Memory B cell (primary cell): ENCODE data around the gene C2CD3.

ENCODE experiments used
- ATAC-seq: fragments of 150-1000 bp; cut with Tn5 transposase; 2 replicates; pipeline ENCODE4 v1.10.0; 2021; ENCODE audit warnings: low read depth, mild to moderate bottlenecking, moderate library complexity
- DNase-seq, 2 donors: peaks; one replicate each; pipeline ENCODE4 v3.0.0; 2022; ENCODE audit warnings: low spot score in 2 of 2
- H3K27ac Mint-ChIP-seq: one replicate; pipeline ENCODE4 v1.8.0; 2022; ENCODE audit warnings: mild to moderate bottlenecking, moderate library complexity, mixed read lengths
- H3K27me3 Mint-ChIP-seq: one replicate; pipeline ENCODE4 v1.8.0; 2022; ENCODE audit warnings: mixed read lengths
- H3K36me3 Mint-ChIP-seq: one replicate; pipeline ENCODE4 v1.8.0; 2022; ENCODE audit warnings: mild to moderate bottlenecking, mixed read lengths
- H3K4me1 Mint-ChIP-seq: one replicate; pipeline ENCODE4 v1.8.0; 2022; ENCODE audit warnings: mixed read lengths
- H3K4me3 Mint-ChIP-seq: one replicate; pipeline ENCODE4 v1.8.0; 2022; ENCODE audit warnings: mild to moderate bottlenecking, moderate library complexity, mixed read lengths
- H3K9me3 Mint-ChIP-seq: one replicate; pipeline ENCODE4 v1.8.0; 2022; ENCODE audit warnings: mixed read lengths

The C2CD3 gene

GRCh38 chr11:73969091-73969490 lies 201.7 kb downstream of the C2CD3 start:
- H3K27me3 Mint-ChIP-seq: no peaks in the 10 kb centered on the region
- no peak overlapping the region for H3K4me3 Mint-ChIP-seq
- peak overlapping the region; percentile 98 for H3K27ac Mint-ChIP-seq
- peaks cover 3% of the 10 kb centered on the region for H3K36me3 Mint-ChIP-seq
- ATAC-seq (no peak), DNase-seq (no peak)
- no peaks in the 10 kb centered on the region for H3K9me3 Mint-ChIP-seq
- peaks cover 57% of the 10 kb centered on the region for H3K4me1 Mint-ChIP-seq

DNA sequence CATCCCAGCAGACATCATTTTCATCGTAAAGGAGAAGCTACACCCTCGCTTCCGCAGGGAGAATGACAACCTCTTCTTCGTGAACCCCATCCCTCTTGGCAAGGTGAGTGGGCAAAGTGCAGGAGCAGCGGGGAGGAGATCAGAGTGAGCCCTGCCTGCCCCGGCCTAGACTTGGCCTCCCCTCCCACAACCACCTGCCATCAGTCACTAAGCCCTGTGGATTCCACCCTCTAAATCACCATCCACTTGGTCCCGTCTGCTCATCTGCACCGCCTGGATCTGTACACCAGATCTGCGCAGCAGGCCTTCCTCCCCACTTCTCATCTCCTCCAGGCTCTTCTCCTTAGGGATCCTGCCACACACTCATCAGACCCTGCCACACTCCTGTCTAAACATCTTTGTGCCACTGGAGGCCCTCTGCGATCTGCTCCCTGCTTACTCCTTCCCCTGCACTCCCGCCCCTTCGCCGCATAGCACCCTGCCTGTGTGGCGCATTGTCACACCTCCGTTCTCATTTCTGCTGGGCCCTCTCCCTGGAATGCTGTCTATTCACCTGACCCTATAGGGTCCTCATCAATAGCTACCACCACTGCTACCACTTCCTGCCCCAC lies 202.3 kb downstream of the C2CD3 start:
- Mint-ChIP-seq H3K36me3 (peaks cover 1% of the 10 kb centered on the region), H3K4me3 (no peak overlapping the region), H3K9me3 (no peaks in the 10 kb centered on the region), H3K27me3 (no peaks in the 10 kb centered on the region), H3K27ac (peak overlapping the region; percentile 98), H3K4me1 (peaks cover 54% of the 10 kb centered on the region)
- no peak for DNase-seq
- no peak for ATAC-seq

- ATAC-seq (no peak), DNase-seq (no peak)
- H3K4me3 Mint-ChIP-seq: no peak overlapping the region
- H3K9me3 Mint-ChIP-seq: no peaks in the 10 kb centered on the region
- H3K27me3 Mint-ChIP-seq: peaks cover 2% of the 10 kb centered on the region
- H3K27ac Mint-ChIP-seq: no peak overlapping the region
- H3K4me1 Mint-ChIP-seq: peaks cover 31% of the 10 kb centered on the region
- H3K36me3 Mint-ChIP-seq: no peaks in the 10 kb centered on the region
Measured at GRCh38 chr11:73965764-73966121, 205.1 kb downstream of the C2CD3 start.

DNA sequence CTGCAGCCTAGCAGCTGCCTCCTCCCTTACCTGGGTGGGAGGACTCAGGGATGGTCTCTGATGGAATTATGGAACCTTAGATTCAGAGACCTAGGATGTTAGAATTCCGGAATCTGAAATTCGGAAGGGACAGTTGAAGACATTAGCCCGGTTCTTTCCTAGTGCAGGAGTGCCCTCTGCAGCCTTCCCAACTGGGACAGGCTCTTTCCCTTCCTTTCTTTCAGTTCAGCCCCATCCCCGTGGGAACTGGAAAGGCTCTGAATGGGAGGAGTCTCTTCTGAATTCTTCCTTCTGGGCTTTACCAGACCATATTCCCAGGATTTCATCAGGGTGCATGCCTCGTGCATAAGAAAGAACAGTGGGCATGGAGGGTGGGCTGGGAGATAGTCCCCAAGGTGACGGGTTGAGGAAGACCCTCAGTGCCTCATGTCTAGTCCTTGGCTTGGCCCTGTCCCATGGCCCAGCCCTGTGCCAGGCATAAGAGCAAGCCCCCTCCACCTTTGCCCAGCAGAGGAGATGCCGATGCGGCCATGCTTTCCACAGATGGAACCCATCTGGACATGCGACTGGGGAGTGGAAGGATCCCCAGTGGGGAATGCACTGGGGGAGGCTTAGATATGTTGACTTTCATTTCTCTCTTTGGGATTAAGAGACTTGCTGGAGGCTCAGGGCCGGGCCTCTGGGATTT lies 205.6 kb downstream of the C2CD3 start:
- no peak for ATAC-seq

DNA sequence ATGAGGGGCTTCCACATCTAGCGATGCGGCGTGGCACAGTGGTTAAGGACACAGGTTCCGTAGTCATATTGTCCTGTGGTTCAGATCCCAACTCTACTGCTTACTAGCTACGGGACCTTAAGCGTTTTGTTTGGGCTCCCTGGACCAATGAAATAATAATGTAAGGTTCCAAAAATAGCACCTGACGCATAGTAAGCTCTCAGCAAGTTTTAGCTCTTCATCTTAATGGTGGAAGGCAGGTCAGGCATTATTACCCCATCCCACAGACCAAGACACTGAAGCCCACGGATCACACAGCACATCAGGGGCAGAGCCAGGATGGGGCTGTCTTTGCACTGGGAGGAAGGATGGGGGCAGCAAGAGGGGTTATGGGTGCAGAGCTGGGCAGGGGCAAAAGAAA lies 206.9 kb downstream of the C2CD3 start:
- no peaks in the 10 kb centered on the region for H3K9me3 Mint-ChIP-seq
- no peak for DNase-seq
- peak overlapping the region; percentile 19 for H3K27ac Mint-ChIP-seq
- H3K36me3 Mint-ChIP-seq: no peaks in the 10 kb centered on the region
- peak overlapping the region; percentile 41 for H3K4me3 Mint-ChIP-seq
- H3K27me3 Mint-ChIP-seq: peaks cover 2% of the 10 kb centered on the region
- H3K4me1 Mint-ChIP-seq: peaks cover 16% of the 10 kb centered on the region
- no peak for ATAC-seq

More for the DNA sequence above, 205.6 kb downstream of the C2CD3 start:
- no peak for DNase-seq
- H3K27me3 Mint-ChIP-seq: peaks cover 2% of the 10 kb centered on the region
- peaks cover 27% of the 10 kb centered on the region for H3K4me1 Mint-ChIP-seq
- no peak overlapping the region for H3K4me3 Mint-ChIP-seq
- no peaks in the 10 kb centered on the region for H3K9me3 Mint-ChIP-seq
- no peaks in the 10 kb centered on the region for H3K36me3 Mint-ChIP-seq
- H3K27ac Mint-ChIP-seq: no peak overlapping the region
